GM19043 (cell line): ENCODE results near the gene EXOC1L.

Source experiments
- ATAC-seq: cut with Tn5 transposase; IDR thresholded peaks from one replicate; pipeline ENCODE4 v1.9.1; 2021; ENCODE audit warnings: low read depth; ENCODE audit not compliant: unreplicated experiment

The EXOC1L gene

DNA sequence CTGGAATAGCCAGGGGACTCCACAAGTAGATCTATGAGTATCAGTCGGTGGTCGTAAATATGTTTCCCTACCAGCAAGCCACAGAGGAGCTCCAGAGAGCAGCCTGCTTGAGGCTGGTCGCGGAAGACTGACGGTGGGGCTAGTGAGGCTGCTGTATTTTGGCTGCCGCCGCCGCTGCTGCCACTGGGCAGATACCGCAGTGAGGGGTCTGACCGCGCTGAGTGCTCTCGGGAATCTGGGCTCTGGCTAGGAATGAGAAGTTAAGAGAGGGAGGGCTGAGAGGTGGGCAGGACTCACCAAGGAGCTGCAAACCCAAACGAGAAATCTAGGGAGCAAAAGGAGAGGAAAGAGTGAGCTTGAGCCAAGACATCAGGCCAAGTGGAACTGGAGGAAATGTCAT lies at the start of gene EXOC1L:
Gene EXOC1L (plus strand): TSS at position 157 of the 400 bp plus-strand sequence. CDS start 237 bp downstream, at position 394.
- no peak for ATAC-seq

DNA sequence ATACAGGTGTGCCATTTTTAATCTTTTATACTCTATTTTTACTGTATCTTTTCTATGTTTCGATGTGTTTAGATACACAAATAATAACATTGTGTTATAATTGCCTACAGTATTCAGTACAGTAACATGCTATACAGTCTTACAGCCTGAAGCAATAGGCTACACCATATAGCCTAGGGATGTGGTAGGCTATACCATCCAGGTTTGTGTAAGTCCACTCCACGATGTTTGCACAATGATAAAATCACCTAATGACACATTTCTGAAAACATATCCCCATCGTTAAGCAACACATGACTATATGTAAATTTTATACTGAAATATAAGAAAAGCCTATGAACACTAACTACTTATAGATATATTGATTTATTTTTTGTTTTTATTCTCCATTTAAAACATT lies 48.9 kb upstream of the EXOC1L start:
- no peak for ATAC-seq

- ATAC-seq = no peak
Observed at GRCh38 chr4:55781341-55781740, 38.2 kb upstream of the EXOC1L start.

DNA sequence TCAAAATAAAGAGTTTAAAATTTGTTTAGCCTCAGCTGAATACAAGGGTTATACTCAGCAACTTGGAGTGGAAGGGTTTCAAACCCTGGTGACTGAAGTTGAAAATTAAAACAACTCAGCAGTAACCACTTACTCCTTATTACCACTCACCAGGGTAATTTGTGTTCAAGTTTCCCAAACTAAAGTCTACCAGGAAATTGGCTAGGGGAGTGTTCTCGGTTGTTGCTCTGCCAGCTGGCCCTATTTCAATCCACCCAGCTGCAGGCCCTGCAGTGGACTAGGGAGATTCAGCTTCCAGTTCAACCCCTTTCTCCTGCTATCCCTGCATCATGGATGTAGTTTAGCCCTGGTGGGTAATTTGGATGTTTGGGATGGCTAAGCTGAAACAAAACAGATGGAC lies 37.8 kb upstream of the EXOC1L start:
- ATAC-seq = no peak

DNA sequence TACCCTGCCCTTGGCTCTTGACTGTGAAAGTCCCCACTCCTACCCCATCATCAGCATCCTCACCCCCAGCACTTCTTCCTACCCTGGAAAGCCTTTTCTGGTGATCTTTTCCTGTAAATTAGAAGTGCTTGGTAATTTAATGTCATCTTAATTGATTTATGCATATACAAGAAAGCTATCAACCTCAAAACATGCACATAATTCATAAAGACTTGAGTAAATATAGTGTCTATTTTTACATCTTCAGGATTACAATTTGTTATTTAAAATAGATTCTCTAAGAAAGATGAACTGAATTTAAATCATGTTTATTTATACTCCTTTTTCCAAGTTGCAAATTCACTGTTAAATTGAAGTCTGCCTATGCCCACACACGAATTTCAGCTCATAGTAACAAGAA lies 36.0 kb upstream of the EXOC1L start:
- ATAC-seq = no peak

- ATAC-seq = no peak
Observed at GRCh38 chr4:55784747-55785146, 34.8 kb upstream of the EXOC1L start.

DNA sequence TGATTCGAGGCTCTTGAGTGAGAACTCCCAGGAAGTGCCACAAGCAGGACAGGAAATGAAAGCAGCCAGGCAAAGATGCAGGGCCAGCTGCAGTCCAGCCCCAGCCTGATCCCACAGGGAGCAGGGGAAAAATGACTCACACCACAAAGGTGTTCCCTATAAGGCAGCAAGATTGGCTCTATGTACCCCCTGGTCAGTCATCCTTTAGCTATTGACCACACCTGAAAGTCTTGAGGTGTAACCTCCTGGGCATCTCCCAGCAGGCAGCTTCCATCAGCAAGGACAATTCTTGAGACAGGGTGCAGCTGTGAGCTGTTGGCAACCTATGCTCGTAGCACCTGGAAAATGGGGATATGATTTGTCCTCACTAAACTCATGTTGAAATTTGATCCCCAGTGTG lies 27.9 kb upstream of the EXOC1L start:
- ATAC-seq = no peak

GRCh38 chr4:55793479-55793878 lies 26.1 kb upstream of the EXOC1L start:
- ATAC-seq = no peak

DNA sequence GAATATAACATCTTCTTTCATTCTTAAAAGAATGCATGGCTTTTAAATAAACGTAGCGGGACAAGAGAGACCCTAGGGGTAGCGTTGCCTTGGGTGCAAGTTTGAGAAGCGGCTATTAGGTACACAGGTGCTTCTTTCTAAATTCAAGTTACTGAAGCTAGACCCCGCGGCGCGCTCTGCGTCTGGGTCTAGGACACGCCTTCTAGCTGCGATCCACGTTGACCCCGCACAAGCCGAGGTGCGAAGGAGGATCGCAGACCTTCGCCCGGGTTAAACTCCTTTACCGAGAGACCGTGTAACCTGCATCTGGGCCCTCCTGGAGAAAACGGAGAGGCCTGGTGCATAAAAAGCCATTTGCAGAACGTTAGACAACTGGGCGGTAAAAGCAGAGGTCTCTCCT lies 25.5 kb upstream of the EXOC1L start:
- ATAC-seq = no peak

DNA sequence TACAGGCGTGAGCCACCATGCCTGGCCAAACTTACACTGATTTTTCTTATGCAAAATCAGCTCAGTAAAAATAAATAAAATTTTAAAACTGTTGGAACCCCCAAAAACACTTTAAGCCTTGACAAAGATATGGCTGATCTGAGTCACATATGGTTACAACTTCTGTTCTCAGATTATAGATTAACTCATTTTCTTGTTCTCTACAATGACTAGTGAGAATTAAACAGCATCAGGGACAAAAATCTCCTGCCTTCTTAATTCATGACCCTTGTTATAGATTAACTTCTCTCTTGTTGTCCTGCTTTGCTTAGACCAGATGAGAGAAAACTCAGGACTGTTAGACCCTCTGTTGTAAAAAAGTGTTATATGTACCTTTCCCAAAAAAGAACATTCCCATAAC lies 24.2 kb upstream of the EXOC1L start:
- ATAC-seq = no peak

DNA sequence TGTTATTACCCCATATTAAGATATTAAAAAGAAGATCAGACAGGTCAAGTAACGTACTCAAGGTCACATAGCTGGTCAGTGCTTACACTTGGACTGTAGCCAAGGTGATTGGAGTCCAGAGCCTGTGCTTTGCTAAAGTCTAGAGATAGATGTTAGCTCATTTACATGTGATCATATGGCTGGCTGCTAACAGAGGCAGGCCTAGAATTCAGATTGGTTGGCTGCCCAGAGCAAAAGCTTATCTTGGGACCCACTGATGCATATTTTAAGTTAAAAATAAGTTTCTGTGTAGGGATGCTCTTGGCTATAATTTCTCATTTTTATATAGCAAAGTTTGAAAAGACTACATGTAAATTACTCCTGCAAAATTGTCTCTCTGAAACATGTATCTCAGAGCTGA lies 18.1 kb upstream of the EXOC1L start:
- no peak for ATAC-seq

- no peak for ATAC-seq
Observed at GRCh38 chr4:55807556-55807955, 12.0 kb upstream of the EXOC1L start.

DNA sequence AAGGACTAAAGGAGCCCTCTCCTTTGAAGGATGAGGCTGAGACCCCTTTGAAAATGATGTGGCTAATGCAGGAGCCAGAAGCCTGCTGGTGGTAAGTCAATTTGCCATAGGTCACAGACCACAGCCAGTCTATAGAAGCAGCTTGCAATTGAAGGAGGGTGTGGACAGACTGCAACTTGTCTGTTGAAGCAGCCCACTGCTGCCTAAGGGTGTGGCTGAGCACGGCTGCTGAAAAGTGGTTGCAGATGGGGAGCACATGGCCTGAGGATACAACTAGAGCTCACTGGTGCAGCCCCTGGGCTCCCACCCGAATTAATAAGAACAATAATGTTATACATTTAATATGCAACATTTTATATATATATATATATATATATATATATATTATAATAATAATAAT lies 11.4 kb upstream of the EXOC1L start:
- ATAC-seq = no peak

- no peak for ATAC-seq
Observed at GRCh38 chr4:55808632-55809031, 11.0 kb upstream of the EXOC1L start.

- no peak for ATAC-seq
Observed at GRCh38 chr4:55817691-55818090, 1.9 kb upstream of the EXOC1L start.

GRCh38 chr4:55820279-55820678 lies 689 bp downstream of the EXOC1L start:
- ATAC-seq = no peak

DNA sequence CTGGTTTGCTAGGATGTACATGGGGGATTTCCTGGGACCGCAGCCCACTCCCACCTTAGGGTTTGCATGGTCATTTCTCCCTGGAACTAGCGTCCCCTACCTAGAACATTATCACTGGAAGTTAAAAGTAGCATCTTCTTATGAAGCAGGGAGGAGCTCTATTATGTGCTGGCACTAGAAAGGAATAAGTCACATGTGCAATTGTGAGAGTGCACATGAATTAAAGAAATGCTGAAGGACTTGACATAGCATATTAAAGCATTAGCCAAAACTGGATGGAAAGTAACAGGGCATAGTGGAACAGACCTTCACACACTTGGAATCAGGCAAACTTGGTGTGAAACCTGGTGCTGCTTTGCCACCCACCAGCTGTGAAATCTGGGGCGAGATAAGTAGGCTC lies 2.7 kb downstream of the EXOC1L start:
- ATAC-seq = no peak

DNA sequence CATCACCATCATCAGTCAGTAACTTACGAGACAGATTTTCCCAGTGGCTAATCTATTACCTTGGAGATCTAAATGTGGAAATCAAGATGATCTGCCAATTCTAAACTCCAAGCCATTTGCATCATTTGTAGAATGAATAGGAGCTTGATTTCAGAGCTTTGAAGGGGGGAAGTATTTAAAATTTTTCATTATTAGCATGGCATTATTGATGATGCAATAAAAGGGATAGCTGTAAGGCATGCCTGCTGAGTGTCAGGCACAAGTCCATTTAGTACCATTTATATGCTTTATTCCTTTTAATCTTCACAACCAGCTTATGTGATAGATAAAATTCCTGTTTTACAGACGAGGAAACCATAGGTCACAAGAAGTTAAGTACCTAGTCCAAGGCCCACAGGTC lies 5.3 kb downstream of the EXOC1L start:
- no peak for ATAC-seq

DNA sequence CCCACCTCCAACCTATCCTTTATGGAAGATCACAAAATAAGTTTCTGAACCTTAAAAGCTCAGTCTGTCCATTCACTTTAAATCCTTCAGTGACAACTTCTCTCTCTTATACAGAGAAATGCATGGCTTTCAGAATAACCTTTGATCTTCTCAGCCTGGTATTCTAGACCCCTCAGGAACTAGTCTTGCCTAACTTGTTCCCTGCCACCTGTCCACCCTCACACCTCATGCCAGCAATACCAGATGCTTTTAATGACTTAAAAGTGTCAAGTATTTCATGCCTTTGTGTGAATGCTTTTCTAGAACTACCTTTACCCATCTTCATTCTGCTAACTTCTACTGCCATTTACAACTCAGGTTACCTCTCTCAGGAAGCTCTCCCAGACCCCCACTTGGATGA lies 7.4 kb downstream of the EXOC1L start:
- no peak for ATAC-seq

GRCh38 chr4:55827582-55827981 lies 8.0 kb downstream of the EXOC1L start:
- no peak for ATAC-seq

DNA sequence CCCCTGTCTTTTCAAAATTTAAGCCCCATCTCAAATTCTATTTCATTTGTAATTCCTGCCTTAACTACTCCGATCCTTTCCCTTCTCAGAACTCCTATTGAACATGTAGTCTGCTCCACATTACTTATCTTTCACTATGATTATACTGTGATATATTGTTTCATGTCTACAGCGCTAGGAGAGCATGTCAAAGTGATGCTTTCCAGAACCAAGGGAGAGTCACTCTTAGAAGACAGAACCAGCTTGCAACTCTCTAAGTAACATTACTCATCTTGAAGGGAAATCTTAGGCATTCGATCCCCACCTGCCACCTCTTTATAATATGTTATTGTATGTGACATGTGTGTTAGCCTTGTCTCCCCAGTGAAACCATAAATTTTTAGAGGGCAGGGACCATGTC lies 10.5 kb downstream of the EXOC1L start:
- ATAC-seq = no peak

DNA sequence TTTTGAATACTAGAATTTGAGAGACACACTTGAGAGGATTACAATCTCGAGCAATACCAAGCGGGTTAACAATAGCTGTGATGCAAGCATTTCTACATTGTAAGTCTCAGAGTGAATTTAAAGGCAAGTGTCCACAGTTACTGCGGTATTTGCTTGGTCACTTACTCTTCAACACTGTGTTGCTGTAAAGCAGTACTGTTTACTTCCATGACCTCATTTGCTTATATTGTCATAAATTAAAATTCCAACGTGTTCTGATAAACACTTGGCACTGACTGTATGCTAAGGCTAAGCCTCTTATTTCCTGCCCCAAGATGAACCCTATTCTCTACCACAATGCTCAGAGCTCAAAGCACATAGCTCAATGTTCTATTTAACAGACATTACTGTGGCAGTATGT lies 11.1 kb downstream of the EXOC1L start:
- ATAC-seq = no peak

- ATAC-seq = no peak
Observed at GRCh38 chr4:55834086-55834795, 14.7 kb downstream of the EXOC1L start.
